Measurements from ENCODE around the gene PRRT2.
"Not testable (repeated sequence)": the region's sequence is repeated elsewhere in the genome, so short reads cannot be mapped to it uniquely, and the experiment has no call there.

PRRT2 gene

DNA sequence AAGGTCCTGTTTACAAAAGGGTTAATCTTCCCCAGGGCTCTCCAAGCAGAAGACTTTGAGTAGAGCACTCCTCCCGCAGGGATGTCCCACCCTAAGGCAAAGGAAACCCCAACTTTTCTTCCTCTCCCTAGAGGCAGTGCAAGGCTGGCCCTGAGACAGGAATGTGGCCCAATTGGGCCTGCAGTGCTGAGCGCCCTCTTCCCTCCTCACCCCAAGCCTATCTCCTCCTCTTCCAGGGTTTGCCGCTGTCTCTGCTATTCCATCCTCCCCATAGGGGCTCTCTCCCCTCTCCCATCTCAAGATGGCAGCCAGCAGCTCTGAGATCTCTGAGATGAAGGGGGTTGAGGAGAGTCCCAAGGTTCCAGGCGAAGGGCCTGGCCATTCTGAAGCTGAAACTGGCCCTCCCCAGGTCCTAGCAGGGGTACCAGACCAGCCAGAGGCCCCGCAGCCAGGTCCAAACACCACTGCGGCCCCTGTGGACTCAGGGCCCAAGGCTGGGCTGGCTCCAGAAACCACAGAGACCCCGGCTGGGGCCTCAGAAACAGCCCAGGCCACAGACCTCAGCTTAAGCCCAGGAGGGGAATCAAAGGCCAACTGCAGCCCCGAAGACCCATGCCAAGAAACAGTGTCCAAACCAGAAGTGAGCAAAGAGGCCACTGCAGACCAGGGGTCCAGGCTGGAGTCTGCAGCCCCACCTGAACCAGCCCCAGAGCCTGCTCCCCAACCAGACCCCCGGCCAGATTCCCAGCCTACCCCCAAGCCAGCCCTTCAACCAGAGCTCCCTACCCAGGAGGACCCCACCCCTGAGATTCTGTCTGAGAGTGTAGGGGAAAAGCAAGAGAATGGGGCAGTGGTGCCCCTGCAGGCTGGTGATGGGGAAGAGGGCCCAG is 1.0 kb downstream of the PRRT2 start:
- no peak for DNase-seq (ENCODE audit: low read depth)

DNA sequence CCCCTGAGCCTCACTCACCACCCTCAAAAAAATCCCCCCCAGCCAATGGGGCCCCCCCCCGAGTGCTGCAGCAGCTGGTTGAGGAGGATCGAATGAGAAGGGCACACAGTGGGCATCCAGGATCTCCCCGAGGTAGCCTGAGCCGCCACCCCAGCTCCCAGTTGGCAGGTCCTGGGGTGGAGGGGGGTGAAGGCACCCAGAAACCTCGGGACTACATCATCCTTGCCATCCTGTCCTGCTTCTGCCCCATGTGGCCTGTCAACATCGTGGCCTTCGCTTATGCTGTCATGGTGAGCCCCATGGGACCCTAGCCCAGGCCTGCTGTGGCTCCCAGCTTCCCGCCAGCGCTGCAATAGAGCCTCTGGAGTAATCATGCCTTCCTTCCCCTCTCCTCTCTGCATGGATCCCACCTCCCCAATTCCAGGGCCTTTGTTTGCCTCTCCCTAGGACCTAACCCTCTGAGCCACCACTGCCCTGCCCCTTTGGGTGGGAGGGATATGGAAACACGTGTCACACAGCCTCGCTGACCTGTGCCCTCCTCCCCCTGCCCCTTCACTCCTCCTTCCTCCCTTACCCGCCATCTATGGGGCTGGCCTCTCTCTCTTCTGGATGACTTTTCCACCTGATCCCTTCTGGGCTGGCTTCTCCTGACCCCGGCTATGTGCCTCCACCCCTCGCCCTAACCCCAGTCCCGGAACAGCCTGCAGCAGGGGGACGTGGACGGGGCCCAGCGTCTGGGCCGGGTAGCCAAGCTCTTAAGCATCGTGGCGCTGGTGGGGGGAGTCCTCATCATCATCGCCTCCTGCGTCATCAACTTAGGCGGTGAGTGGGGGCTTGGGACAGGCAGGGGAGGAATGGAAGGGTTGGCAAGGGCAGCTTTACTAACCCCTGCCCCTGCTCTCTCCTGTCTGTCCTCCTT is 1.9 kb downstream of the PRRT2 start:
- no peak for DNase-seq (ENCODE audit: low read depth)

DNA sequence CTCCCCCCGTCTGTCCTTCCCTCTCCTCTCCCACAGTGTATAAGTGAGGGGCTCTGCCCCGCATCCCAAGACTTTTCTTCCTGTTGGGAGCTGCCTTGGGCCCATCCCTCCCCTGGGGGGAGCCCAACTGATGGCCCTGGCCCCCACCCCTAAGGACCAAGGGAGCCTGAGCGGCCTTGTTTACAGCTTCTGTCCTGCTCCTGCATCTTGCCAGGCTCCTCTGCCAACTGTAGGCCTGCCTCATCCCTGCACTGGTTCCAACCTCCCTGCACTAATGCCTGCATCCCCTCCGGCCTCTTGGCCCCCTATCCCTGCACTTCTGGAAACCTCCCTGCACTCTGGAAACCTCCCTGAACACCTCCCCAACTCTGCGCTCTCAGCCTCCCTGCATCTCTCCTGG is 2.6 kb downstream of the PRRT2 start:
- DNase-seq (ENCODE audit: low read depth): no peak

DNA sequence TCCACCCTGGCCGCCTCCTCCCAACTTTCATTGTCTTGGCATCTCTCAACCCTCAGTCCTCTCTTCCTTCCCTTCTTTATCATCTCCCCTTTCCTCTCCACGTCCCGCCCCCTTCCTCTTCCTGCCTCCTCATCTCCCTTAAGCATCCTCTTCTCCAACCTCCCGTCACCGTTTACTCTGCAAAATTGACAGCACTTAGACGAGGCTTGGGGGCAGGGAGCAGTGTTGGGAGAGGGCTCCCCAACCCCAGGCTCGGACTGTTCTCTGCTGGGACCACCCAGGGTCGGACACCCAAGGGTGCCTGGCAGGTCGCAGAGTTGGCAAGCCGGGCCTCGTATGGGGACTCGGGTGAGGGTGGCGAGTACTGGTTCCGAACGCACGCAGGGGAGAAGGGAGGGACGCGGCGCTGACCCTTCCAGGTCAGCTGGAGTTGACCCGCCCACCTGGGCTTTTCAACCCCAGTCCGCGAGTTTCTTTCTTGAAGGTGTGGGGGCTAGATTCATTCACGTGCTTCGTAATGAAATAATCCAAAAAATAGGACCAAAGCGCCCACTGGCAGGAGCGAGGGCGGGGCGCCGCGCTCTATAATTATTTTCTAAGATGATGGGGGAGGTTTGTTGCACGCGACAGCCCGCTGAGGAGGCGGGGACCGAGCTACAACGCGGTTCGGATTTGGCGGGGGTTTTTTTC is 3.2 kb downstream of the PRRT2 start:
- peak; percentile 51 for DNase-seq (ENCODE audit: low read depth)

DNA sequence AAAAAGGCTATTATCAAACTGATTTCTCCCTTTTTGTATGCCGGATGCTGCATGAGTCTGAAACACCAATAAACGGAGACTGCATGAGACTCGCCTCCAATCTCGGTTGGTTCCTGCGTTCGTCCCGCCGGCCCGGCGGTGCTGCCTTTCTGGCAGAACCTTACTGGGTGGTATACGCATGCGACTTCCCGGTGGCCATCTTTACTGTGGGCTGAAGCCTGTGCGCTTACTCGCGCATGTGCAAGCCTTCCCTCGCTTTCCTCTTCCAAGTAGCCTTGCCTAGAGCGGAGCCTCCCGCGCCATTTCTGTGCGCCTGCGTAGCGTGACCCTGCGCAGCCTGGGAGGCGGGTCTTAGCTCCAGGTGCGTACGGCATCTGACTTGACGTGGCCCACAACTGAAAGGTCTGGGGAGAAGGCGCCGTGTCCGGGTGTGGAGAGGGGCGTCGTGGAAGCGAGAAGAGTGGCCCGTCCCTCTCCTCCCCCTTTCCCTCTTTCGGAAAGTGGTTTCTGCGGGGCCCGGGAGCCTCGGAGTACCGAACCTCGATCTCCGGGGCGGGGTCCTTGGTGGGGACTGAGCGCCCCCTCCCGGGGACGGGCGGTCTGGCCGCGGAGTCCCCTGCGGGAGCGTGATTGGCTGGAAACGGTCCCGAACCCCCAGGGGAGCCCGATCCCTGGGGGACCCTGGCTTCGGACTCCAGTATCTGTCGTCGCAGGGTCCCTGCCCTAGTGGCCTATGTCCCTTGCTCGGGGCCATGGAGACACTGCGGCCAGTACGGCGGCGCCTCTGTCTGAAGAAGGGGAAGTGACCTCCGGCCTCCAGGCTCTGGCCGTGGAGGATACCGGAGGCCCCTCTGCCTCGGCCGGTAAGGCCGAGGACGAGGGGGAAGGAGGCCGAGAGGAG is 4.0 kb downstream of the PRRT2 start, which contains the start of gene PAGR1:
Gene PAGR1 (plus strand): TSS at position 360 of the 901 bp plus-strand sequence. CDS start 374 bp downstream, at position 734.
- DNase-seq (ENCODE audit: low read depth): peak; percentile 100

DNA sequence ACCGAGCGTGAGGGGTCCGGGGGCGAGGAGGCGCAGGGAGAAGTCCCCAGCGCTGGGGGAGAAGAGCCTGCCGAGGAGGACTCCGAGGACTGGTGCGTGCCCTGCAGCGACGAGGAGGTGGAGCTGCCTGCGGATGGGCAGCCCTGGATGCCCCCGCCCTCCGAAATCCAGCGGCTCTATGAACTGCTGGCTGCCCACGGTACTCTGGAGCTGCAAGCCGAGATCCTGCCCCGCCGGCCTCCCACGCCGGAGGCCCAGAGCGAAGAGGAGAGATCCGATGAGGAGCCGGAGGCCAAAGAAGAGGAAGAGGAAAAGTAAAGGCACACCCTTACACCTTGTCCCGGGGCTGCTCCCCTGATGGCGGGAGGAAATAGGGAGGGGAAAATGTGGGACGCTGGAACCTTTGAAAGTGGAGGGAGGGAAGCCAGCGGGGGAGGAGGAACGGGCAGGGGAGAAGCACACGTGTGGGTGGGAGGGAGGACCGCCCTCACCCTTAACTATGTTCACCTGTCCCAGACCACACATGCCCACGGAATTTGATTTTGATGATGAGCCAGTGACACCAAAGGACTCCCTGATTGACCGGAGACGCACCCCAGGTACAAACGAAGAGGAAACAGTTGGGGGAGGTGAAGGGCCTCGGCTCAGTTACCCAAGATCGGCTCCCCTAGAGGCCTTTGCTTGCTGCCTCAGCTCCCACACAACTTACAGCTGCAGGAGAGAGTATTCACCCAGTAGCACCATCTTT is 4.9 kb downstream of the PRRT2 start:
- peak; percentile 75 for DNase-seq (ENCODE audit: low read depth)

DNA sequence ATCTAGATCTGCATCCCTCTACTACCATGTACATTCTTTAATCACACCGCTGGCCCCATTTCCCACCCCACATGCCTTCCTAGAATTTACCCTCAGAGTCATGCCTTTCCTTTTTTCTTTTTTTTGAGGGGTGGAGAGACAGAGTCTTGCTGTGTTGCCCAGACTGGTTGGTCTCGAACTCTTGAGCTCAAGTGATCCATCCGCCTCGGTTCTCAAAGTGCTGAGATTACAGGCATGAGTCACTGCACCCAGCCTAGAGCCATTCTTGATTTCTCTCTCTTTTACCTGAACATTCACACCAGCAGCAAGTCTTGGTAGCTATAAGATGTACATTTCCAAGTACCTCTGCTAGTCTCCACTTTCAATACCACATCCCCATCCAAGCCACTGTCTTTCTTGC is 6.1 kb downstream of the PRRT2 start:
- no peak for DNase-seq (ENCODE audit: low read depth)

DNA sequence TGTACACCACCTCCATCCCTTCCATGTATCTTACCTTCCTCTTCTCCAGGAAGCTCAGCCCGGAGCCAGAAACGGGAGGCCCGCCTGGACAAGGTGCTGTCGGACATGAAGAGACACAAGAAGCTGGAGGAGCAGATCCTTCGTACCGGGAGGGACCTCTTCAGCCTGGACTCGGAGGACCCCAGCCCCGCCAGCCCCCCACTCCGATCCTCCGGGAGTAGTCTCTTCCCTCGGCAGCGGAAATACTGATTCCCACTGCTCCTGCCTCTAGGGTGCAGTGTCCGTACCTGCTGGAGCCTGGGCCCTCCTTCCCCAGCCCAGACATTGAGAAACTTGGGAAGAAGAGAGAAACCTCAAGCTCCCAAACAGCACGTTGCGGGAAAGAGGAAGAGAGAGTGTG is 7.5 kb downstream of the PRRT2 start:
- DNase-seq (ENCODE audit: low read depth): no peak

DNA sequence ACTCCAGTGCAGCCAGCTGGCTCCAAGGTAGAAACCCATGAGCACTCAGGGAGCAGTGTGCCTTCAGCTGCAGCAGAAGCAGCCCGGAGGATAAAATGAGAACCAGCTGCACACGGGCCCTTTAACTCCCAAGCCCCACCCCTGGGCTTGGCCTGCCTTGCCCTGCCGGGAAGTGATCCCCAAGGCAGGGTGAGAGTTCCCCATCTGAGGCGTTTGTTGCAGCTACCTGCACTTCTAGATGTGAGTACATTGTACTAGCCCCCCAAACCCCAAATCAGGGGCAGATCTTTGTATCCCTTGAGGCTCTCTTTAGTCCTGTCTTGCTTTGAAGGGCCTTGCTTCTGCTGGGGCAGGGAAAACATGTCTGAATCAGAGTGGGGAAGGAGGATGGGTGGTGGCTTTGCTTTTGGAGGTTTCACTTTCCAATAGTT is 8.3 kb downstream of the PRRT2 start, which contains the start of gene MVP:
Gene MVP (plus strand): TSS at position 192 of the 431 bp plus-strand sequence. CDS start 10,088 bp downstream, outside the sequence.
- DNase-seq (ENCODE audit: low read depth): peak; percentile 73

DNA sequence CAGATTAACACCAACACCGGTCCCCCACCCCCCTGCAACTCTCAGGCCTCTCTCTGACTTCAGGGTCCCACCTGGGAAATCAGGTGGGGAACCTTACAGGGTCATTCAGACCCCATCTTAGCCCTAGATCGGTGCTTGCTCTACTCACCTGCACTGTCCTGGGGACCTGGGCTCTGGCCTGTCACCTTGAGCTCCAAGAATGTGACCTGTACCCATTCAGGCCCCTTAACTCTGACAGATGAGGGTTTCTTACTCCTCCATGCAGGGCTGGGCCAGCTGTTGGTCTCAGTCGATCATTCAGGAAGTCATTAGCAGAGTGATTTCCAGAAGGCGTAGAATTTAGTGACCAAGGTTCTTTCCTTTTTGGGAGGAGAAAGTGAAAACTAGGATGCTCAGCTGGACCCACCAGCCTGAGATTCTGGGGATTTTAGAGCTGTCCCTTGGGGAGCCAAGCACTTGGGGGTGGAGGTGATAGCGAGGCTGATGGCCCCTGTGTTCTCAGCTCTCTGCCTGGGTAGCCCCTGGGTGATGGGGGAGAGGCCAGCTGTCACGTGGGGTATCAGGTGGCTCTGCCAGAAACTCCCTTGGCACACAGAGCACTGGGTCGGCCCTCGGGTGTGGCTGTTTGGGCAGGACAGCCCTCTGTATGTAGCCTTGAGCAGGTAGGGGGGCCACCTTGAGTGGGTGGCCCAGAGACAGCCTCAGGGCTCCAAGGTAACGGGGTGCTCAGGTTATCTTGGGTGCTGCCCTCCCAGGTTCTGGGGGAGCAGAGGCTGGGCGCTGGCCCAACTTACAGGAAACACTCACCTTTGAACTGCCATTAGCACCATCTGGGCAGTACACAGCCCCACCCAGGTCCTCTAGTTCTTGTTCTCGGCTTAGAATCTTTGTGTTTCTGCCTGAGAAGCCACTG is 9.0 kb downstream of the PRRT2 start:
- DNase-seq (ENCODE audit: low read depth): peak; percentile 53

DNA sequence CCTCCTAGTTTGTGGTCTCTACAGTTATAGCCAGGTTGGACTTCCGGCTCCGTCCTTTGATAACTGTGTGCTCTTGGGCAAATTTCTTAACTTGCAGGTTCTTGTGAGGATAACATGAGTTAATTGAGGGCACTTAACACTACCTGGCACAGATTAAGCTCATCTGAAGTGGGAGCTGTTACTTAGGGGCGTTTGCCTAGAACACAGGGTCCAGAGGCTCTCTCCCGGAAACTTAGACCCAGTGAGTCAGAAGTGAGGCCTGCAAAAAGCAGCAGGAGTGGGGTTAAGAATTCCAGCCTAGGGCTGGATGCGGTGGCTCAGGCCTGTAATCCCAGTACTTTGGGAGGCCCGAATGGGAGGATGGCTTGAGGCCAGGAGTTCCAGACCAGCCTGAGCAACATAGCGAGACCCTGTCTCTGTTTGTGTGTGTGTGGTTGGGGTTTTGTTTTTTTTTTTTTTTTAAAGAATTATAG is 9.7 kb downstream of the PRRT2 start:
- peak; percentile 94 for DNase-seq (ENCODE audit: low read depth)

DNA sequence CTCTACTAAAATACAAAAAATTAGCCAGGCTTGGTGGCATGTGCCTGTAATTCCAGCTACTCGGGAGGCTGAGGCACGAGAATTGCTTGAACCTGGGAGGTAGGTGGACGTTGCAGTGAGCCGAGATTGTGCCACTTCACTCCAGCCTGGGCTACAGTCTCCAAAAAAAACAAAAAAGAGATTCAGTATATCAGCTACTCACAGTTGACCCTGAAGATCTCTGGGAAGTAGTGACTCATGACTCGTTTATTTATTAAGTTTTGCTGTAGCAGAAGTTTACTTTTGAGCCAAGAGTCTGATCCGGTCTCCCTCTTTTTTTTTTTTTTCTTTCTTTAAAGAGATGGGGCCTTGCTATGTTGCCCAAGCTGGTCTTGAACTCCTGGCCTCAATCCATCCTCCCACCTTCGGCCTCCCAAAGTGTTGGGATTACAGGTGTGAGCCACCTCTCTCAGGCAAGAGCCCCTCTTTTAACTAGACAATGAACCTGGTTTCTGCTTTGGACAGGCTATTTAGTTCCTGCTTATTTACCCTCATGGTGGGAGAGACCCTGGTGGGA is 12.7 kb downstream of the PRRT2 start:
- peak; percentile 87 for DNase-seq (ENCODE audit: low read depth)

DNA sequence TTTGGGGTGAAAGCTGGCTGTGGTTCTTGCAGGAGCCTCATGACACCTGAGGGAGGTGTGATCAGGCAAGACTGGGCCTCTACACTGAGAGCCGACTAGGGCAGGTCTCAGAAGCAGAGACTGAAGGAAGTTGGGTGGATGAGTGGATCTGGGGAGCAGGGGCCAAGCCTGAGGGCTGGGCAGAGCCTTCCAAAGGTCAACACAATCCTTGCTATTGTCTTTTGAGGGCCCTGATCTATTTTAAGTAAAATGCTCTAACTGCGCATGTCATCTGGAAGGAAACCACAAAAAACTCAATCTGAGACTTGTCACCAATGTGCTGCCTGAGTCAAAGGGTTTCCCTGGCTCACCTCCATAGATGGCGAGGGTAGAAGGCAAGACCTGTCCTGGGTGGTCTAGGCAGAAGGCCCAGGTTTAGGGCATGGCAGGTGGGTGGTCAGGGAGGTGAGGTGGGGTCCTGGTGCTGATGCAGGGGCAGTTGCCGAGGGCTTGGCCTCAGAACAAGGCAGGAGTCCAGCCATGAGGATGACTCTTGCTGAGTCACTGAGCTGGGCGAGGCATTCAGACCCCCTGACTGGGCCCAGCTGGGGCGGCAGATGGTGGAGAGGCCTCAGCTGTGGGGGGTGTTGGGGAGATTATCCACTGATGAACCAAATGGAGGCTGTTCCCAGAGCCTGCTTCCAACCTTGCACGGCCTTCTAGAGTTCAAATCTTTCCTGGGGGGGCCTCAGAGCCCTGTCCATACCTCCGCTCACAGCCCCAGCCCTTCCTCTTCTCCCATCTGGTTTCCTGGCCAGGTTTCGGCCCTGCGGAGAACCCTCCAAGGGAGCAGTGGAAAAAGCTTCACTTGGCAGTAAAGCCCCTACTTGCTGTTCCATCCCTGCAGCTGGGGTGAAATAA is 13.4 kb downstream of the PRRT2 start:
- DNase-seq (ENCODE audit: low read depth): peak; percentile 93

DNA sequence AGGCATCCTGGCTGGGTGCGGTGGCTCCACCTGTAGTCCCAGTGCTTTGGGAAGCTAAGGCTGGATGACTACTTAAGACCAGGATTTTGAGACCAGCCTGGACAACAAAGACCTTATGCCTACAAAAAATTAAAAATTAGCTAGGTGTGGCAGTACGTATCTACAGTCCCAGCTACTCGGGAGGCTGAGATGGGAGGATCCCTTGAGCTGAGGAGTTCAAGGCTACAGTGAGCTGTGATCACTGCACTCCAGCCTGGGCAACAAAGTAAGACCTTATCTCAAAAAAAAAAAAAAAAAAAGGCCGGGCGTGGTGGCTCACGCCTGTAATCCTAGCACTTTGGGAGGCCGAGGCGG is 14.3 kb downstream of the PRRT2 start:
- no peak for DNase-seq (ENCODE audit: low read depth)

DNA sequence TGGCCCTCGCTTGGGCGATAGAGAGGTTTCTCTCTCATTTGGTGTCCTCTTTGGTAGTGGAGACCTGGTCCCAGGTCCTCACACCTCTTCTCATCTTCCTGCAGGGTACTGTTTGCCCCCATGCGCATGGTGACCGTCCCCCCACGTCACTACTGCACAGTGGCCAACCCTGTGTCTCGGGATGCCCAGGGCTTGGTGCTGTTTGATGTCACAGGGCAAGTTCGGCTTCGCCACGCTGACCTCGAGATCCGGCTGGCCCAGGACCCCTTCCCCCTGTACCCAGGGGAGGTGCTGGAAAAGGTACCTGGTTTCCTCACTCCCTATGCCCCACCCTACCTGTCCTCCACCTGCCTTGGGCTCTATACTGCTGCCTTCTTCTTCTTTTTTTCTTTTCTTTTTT is 18.8 kb downstream of the PRRT2 start:
- no peak for DNase-seq (ENCODE audit: low read depth)

DNA sequence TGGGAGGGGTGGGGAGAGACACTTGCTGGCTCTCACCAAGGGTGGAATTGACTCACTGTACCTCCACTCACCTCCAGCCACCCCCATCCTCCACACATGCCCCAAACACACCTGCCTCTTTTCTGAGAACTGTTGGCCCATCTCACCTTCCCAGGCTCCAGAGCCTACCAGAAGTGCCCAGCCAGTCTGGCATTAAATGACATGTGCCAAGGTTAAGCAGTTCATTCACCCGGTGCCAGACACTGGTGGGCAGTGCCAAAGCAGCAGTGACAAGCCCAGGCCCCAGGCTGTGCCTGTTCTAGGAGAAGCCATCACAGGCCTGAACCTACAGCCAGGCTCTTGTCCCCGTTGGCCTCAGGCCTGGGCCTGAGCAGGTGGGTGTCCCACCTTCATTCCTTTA is 19.5 kb downstream of the PRRT2 start:
- DNase-seq (ENCODE audit: low read depth): no peak

DNA sequence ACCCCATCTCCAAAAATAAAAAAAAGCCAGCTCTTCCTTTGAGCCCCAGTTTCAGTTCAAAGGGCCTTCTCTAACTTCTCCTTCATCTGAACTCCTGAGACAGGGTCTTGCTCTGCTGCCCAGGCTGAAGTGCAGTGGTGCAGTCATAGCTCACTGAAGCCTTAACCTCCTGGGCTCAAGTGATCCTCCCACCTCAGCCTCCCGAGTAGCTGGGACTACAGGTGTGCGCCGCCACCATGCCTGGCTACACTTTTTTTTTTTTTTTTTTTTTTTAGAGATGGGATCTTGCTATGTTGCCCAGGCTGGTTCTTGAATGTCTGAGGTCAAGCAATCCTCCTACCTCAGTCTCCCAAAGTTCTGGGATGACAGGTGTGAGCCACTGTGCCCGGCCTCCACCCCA is 21.2 kb downstream of the PRRT2 start:
- DNase-seq (ENCODE audit: low read depth): not testable (repeated sequence)

DNA sequence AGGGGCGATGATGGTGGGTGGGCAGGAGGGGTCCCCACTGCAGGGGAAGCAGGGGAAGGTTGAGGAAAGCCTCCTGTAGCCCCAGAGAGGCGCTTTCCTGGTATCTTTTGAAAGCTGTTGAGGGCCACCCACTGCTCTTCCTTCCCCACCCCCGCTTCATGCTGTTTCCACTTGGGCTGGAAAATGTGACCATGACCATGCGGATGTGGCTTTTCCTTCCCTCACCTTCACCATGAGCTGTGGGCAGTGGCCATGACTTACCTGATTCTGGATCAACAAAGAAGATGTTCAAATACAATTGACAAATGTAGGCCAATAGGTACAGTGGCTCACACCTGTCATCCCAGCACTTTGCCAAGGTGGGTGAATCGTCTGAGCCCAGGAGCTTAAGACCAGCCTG is 22.1 kb downstream of the PRRT2 start:
- DNase-seq (ENCODE audit: low read depth): no peak

Data from ELR (cell line).